ENCODE data around the gene RPRD2.

Gene RPRD2

GRCh38 chr1:150397392-150398032 is 33.6 kb downstream of the RPRD2 start:
- DNase-seq (ENCODE audit: insufficient read length) (no peak), FAIRE-seq (no peak)
- no peak for TF ChIP-seq POLR2AphosphoS5 (IDR thresholded peaks at IDR 0.05; ENCODE audit: low read depth, low read length)
- no peak for TF ChIP-seq POLR2A (IDR thresholded peaks at IDR 0.05; ENCODE audit: low read depth, low read length)

GRCh38 chr1:150404465-150404864 is 40.5 kb downstream of the RPRD2 start:
- DNase-seq (ENCODE audit: insufficient read length) (no peak), FAIRE-seq (no peak)
- TF ChIP-seq POLR2A (IDR thresholded peaks at IDR 0.05; ENCODE audit: low read depth, low read length) (no peak), POLR2AphosphoS5 (IDR thresholded peaks at IDR 0.05; ENCODE audit: low read depth, low read length) (no peak), TAF1 (IDR thresholded peaks at IDR 0.05; ENCODE audit: borderline replicate concordance, low read depth, low read length) (no peak)

- TF ChIP-seq POLR2A (IDR thresholded peaks at IDR 0.05; ENCODE audit: low read depth, low read length) = no peak
- TF ChIP-seq TAF1 (IDR thresholded peaks at IDR 0.05; ENCODE audit: borderline replicate concordance, low read depth, low read length) = no peak
- TF ChIP-seq POLR2AphosphoS5 (IDR thresholded peaks at IDR 0.05; ENCODE audit: low read depth, low read length) = no peak
- DNase-seq (ENCODE audit: insufficient read length) = no peak
- FAIRE-seq = no peak
Measured at GRCh38 chr1:150405660-150406059, 41.7 kb downstream of the RPRD2 start.

GRCh38 chr1:150406483-150406882 is 42.5 kb downstream of the RPRD2 start:
- no peak for DNase-seq (ENCODE audit: insufficient read length)
- TF ChIP-seq TAF1 (IDR thresholded peaks at IDR 0.05; ENCODE audit: borderline replicate concordance, low read depth, low read length) (no peak), POLR2AphosphoS5 (IDR thresholded peaks at IDR 0.05; ENCODE audit: low read depth, low read length) (no peak), POLR2A (IDR thresholded peaks at IDR 0.05; ENCODE audit: low read depth, low read length) (no peak)
- FAIRE-seq = no peak

GRCh38 chr1:150407330-150407729 is 43.4 kb downstream of the RPRD2 start:
- TF ChIP-seq POLR2A (IDR thresholded peaks at IDR 0.05; ENCODE audit: low read depth, low read length) = no peak
- TF ChIP-seq POLR2AphosphoS5 (IDR thresholded peaks at IDR 0.05; ENCODE audit: low read depth, low read length) = no peak
- no peak for TF ChIP-seq TAF1 (IDR thresholded peaks at IDR 0.05; ENCODE audit: borderline replicate concordance, low read depth, low read length)
- DNase-seq (ENCODE audit: insufficient read length) = no peak
- FAIRE-seq = no peak

- FAIRE-seq = no peak
- DNase-seq (ENCODE audit: insufficient read length) = no peak
Measured at GRCh38 chr1:150408800-150409199, 44.9 kb downstream of the RPRD2 start.

GRCh38 chr1:150409504-150410362 is 45.8 kb downstream of the RPRD2 start:
- TF ChIP-seq POLR2A (IDR thresholded peaks at IDR 0.05; ENCODE audit: low read depth, low read length) (no peak), POLR2AphosphoS5 (IDR thresholded peaks at IDR 0.05; ENCODE audit: low read depth, low read length) (no peak), TAF1 (IDR thresholded peaks at IDR 0.05; ENCODE audit: borderline replicate concordance, low read depth, low read length) (no peak)
- FAIRE-seq = no peak
- no peak for DNase-seq (ENCODE audit: insufficient read length)

More at GRCh38 chr1:150408800-150409199, 44.9 kb downstream of the RPRD2 start:
- TF ChIP-seq TAF1 (IDR thresholded peaks at IDR 0.05; ENCODE audit: borderline replicate concordance, low read depth, low read length) (no peak), POLR2A (IDR thresholded peaks at IDR 0.05; ENCODE audit: low read depth, low read length) (no peak), POLR2AphosphoS5 (IDR thresholded peaks at IDR 0.05; ENCODE audit: low read depth, low read length) (no peak)

- DNase-seq (ENCODE audit: insufficient read length) (no peak), FAIRE-seq (no peak)
- no peak for TF ChIP-seq TAF1 (IDR thresholded peaks at IDR 0.05; ENCODE audit: borderline replicate concordance, low read depth, low read length)
- no peak for TF ChIP-seq POLR2A (IDR thresholded peaks at IDR 0.05; ENCODE audit: low read depth, low read length)
- TF ChIP-seq POLR2AphosphoS5 (IDR thresholded peaks at IDR 0.05; ENCODE audit: low read depth, low read length) = no peak
Measured at GRCh38 chr1:150410582-150411101, 46.7 kb downstream of the RPRD2 start.

- TF ChIP-seq POLR2AphosphoS5 (IDR thresholded peaks at IDR 0.05; ENCODE audit: low read depth, low read length) (no peak), POLR2A (IDR thresholded peaks at IDR 0.05; ENCODE audit: low read depth, low read length) (no peak), TAF1 (IDR thresholded peaks at IDR 0.05; ENCODE audit: borderline replicate concordance, low read depth, low read length) (no peak)
- FAIRE-seq (no peak), DNase-seq (ENCODE audit: insufficient read length) (no peak)
Measured at GRCh38 chr1:150414592-150414991, 50.6 kb downstream of the RPRD2 start.

GRCh38 chr1:150415800-150416199 is 51.9 kb downstream of the RPRD2 start:
- no peak for DNase-seq (ENCODE audit: insufficient read length)
- TF ChIP-seq POLR2A (IDR thresholded peaks at IDR 0.05; ENCODE audit: low read depth, low read length) = no peak
- no peak for FAIRE-seq

GRCh38 chr1:150420560-150421265 is 56.8 kb downstream of the RPRD2 start:
- DNase-seq (ENCODE audit: insufficient read length) (no peak), FAIRE-seq (no peak)
- TF ChIP-seq POLR2A (IDR thresholded peaks at IDR 0.05; ENCODE audit: low read depth, low read length) (no peak), POLR2AphosphoS5 (IDR thresholded peaks at IDR 0.05; ENCODE audit: low read depth, low read length) (no peak), TAF1 (IDR thresholded peaks at IDR 0.05; ENCODE audit: borderline replicate concordance, low read depth, low read length) (no peak)
